HAP-1 (cell line): Measurements from ENCODE around the gene GZMM.
"Not testable (repeated sequence)": the region's sequence is repeated elsewhere in the genome, so short reads cannot be mapped to it uniquely, and the experiment has no call there.

Source experiments
- DNase-seq, 2 experiments: peaks; one replicate each; pipeline ENCODE4 v3.0.0-alpha.2; 2016 to 2020; ENCODE audit warnings: low spot score in 2 of 2
- H3K27me3 ChIP-seq: fragments of 250-450 bp; sonication (Bioruptor Pico); 2 replicates; pipeline ENCODE4 v1.5.1; 2020; ENCODE audit warnings: low read depth, mild to moderate bottlenecking, moderate library complexity
- H3K36me3 ChIP-seq: fragments of 250-450 bp; sonication (Bioruptor Pico); replicated peaks from 2 replicates; pipeline ENCODE4 v1.5.1; 2020; ENCODE audit warnings: mild to moderate bottlenecking
- H3K4me1 ChIP-seq: fragments of 250-450 bp; sonication (Bioruptor Pico); 2 replicates; pipeline ENCODE4 v1.5.1; 2020; ENCODE audit warnings: mild to moderate bottlenecking
- H3K4me3 ChIP-seq: fragments of 250-450 bp; sonication (Bioruptor Pico); 2 replicates; pipeline ENCODE4 v1.5.1; 2020; ENCODE audit warnings: mild to moderate bottlenecking, moderate library complexity
- H3K9me3 ChIP-seq: fragments of 250-450 bp; sonication (Bioruptor Pico); 2 replicates; pipeline ENCODE4 v1.5.1; 2020; ENCODE audit warnings: mild to moderate bottlenecking, moderate library complexity
- in situ Hi-C: fragments of 300-500 bp; cut with MboI; formaldehyde crosslinking; loops from 3 replicates; pipeline ENCODE4 v1.14.3; 2020; ENCODE audit warnings: low sequenced_read_pairs, inconsistent platforms, mixed read lengths

Gene GZMM

DNA sequence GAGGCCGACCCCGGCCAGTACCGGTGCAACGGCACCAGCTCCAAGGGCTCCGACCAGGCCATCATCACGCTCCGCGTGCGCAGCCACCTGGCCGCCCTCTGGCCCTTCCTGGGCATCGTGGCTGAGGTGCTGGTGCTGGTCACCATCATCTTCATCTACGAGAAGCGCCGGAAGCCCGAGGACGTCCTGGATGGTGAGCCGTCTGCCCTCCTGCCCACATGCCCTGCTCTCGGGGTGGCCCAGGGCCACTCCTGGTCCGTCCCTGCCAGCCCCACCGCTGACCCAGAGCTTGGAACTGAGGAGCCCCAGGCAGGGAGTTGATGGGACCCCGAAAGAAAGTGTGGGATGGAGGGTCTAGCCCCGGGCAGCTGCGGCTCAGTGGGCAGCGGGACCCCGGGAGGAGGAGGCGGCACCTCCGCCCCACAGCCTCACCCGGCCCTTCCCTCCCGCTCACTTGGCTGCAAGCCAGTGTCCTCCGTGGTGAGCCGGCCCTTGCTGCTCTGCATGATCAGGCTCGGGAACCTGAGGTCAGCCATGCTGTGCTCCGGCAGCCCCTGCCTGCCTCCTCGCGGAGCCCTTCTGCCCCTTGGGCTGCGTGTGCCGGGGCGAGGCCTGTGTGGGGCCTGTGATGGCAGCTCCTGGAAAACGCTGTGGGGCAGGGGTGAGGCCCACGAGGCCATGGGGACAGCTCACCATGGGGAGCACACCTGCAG is 37.7 kb downstream of the GZMM start:
- in situ Hi-C loops, result loop anchor here (25.0 kb wide), 1 partner anchor 156 kb away; no protein-coding TSS in a partner anchor
- Histone ChIP-seq H3K36me3 (peaks cover 54% of the 10 kb centered on the region), H3K4me3 (no peak overlapping the region), H3K4me1 (no peaks in the 10 kb centered on the region), H3K9me3 (no peaks in the 10 kb centered on the region), H3K27me3 (no peaks in the 10 kb centered on the region)
- DNase-seq, result no peak

DNA sequence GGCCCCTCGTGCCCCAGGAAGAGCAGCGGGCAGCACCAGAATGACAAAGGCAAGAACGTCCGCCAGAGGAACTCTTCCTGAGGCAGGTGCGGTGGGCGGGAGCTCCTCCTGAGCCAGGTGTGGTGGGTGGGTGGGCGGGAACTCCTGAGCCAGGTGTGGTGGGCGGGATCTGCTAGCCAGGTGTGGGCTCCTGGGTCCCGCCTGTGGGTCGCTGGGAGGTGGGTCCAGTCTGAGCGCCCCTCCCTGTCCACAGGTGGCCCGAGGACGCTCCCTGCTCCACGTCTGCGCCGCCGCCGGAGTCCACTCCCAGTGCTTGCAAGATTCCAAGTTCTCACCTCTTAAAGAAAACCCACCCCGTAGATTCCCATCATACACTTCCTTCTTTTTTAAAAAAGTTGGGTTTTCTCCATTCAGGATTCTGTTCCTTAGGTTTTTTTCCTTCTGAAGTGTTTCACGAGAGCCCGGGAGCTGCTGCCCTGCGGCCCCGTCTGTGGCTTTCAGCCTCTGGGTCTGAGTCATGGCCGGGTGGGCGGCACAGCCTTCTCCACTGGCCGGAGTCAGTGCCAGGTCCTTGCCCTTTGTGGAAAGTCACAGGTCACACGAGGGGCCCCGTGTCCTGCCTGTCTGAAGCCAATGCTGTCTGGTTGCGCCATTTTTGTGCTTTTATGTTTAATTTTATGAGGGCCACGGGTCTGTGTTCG is 38.8 kb downstream of the GZMM start:
- DNase-seq, result no peak
- peaks cover 44% of the 10 kb centered on the region for H3K36me3 ChIP-seq
- no peaks in the 10 kb centered on the region for H3K27me3 ChIP-seq
- no peaks in the 10 kb centered on the region; the same call in 1 of the 2 replicates for H3K4me1 ChIP-seq
- in situ Hi-C loops, result loop anchor here (25.0 kb wide), 1 partner anchor 155 kb away; no protein-coding TSS in a partner anchor
- no peaks in the 10 kb centered on the region for H3K9me3 ChIP-seq
- H3K4me3 ChIP-seq, result no peak overlapping the region

GRCh38 chr19:583198-583967 is 39.5 kb downstream of the GZMM start:
- Histone ChIP-seq H3K4me3 (no peak overlapping the region), H3K27me3 (peaks cover 2% of the 10 kb centered on the region), H3K4me1 (peaks cover 6% of the 10 kb centered on the region), H3K36me3 (peaks cover 36% of the 10 kb centered on the region), H3K9me3 (no peaks in the 10 kb centered on the region)
- no peak for DNase-seq
- in situ Hi-C loops, result loop anchor here (25.0 kb wide), 1 partner anchor 154 kb away; no protein-coding TSS in a partner anchor

- in situ Hi-C loops, result loop anchor here (25.0 kb wide), 1 partner anchor 153 kb away; no protein-coding TSS in a partner anchor
- peaks cover 8% of the 10 kb centered on the region for H3K4me1 ChIP-seq
- peaks cover 5% of the 10 kb centered on the region for H3K27me3 ChIP-seq
- H3K36me3 ChIP-seq, result peaks cover 34% of the 10 kb centered on the region
- DNase-seq, result no peak
- no peaks in the 10 kb centered on the region for H3K9me3 ChIP-seq
- no peak overlapping the region for H3K4me3 ChIP-seq
Measured at GRCh38 chr19:583968-584239, 40.1 kb downstream of the GZMM start.

- DNase-seq, result peak; percentile 54 to 86
- H3K36me3 ChIP-seq, result peaks cover 28% of the 10 kb centered on the region
- in situ Hi-C loops, result loop anchor here (25.0 kb wide), 1 partner anchor 153 kb away; no protein-coding TSS in a partner anchor
- H3K27me3 ChIP-seq, result peaks cover 10% of the 10 kb centered on the region
- no peak overlapping the region for H3K4me3 ChIP-seq
- peaks cover 10% of the 10 kb centered on the region for H3K4me1 ChIP-seq
- no peaks in the 10 kb centered on the region for H3K9me3 ChIP-seq
Measured at GRCh38 chr19:584240-585001, 40.6 kb downstream of the GZMM start.

GRCh38 chr19:585146-585545 is 41.3 kb downstream of the GZMM start:
- DNase-seq, H3K4me3 ChIP-seq, H3K9me3 ChIP-seq: not testable (repeated sequence)
- Histone ChIP-seq H3K4me1 (peaks cover 11% of the 10 kb centered on the region), H3K36me3 (peaks cover 21% of the 10 kb centered on the region), H3K27me3 (peaks cover 11% of the 10 kb centered on the region)
- in situ Hi-C loops, result loop anchor here (25.0 kb wide), 1 partner anchor 152 kb away; no protein-coding TSS in a partner anchor

GRCh38 chr19:585551-586110 is 41.8 kb downstream of the GZMM start:
- Histone ChIP-seq H3K4me3 (no peak overlapping the region), H3K27me3 (peaks cover 11% of the 10 kb centered on the region), H3K9me3 (no peaks in the 10 kb centered on the region), H3K36me3 (peaks cover 17% of the 10 kb centered on the region), H3K4me1 (peaks cover 11% of the 10 kb centered on the region)
- in situ Hi-C loops, result loop anchor here (25.0 kb wide), 1 partner anchor 152 kb away; no protein-coding TSS in a partner anchor
- peak in 1 of 2 experiments; percentile 42 for DNase-seq

DNA sequence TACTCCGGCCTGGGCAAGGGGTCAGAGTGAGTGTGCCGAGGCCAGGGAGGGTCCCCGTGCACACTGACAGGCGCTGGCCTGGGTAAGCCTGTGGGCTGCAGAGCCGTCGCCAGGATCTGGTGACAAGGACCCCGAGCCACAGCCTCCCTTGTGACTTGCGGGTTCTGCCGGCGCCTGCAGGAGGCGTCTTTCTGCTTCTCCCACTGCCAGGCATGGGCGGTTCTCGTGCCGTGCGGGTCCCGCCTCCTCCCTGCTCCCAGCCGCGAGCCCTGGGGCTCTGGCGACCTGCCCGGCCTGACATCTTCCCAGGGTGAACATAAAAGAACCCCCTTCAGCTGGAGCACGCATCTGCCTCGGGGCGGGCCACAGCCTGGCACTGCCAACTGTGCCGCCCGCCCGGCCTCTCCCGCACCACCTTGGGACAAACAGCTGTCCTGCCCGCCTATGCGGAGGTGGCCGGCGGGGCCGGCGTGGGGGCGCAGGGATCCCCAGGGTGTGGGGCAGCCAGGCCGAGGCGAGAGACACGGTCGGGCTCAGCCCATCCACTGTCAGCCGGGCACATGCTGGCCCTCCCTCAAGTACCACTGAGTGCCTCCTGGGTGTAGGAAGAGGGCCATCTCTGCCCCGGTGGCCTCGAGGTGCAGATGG is 44.4 kb downstream of the GZMM start:
- in situ Hi-C loops, result loop anchor here (25.0 kb wide), 1 partner anchor 149 kb away; no protein-coding TSS in a partner anchor
- Histone ChIP-seq H3K9me3 (no peaks in the 10 kb centered on the region), H3K27me3 (peaks cover 23% of the 10 kb centered on the region), H3K4me3 (no peak overlapping the region), H3K36me3 (peaks cover under 1% of the 10 kb centered on the region), H3K4me1 (peaks cover 11% of the 10 kb centered on the region)
- peak; percentile 78 to 93 for DNase-seq

- Histone ChIP-seq H3K27me3 (peaks cover 27% of the 10 kb centered on the region), H3K9me3 (no peaks in the 10 kb centered on the region), H3K4me1 (peaks cover 11% of the 10 kb centered on the region), H3K36me3 (no peaks in the 10 kb centered on the region), H3K4me3 (peak overlapping the region; percentile 7; the same call in 1 of the 2 replicates)
- in situ Hi-C loops, result loop anchor here (25.0 kb wide), 1 partner anchor 148 kb away; no protein-coding TSS in a partner anchor
- DNase-seq, result no peak
Measured at GRCh38 chr19:588741-589692, 45.2 kb downstream of the GZMM start.

GRCh38 chr19:589693-590395 is 46.0 kb downstream of the GZMM start, which contains the start of gene HCN2:
Gene HCN2, plus strand, starts transcription at chr19:589881. Its CDS starts 65 bp downstream, at chr19:589946.
- no peak for DNase-seq
- Histone ChIP-seq H3K4me3 (peak within 1 kb of the TSS; percentile 7; the same call in 1 of the 2 replicates), H3K4me1 (peaks cover 11% of the 10 kb centered on the region), H3K27me3 (peaks cover 31% of the 10 kb centered on the region), H3K36me3 (no peaks in the 10 kb centered on the region), H3K9me3 (no peaks in the 10 kb centered on the region)
- in situ Hi-C loops, result loop anchor here (25.0 kb wide), 1 partner anchor 147 kb away; no protein-coding TSS in a partner anchor

- Histone ChIP-seq H3K4me1 (peaks cover 11% of the 10 kb centered on the region), H3K4me3 (no peak overlapping the region), H3K36me3 (no peaks in the 10 kb centered on the region), H3K9me3 (no peaks in the 10 kb centered on the region), H3K27me3 (peaks cover 34% of the 10 kb centered on the region)
- no peak for DNase-seq
- in situ Hi-C loops, result loop anchor here (25.0 kb wide), 1 partner anchor 147 kb away; no protein-coding TSS in a partner anchor
Measured at GRCh38 chr19:590396-590745, 46.5 kb downstream of the GZMM start.
